GM23338 (cell line): Measurements from ENCODE around the gene TM2D1. TPM values are rescaled to one million over a fixed set of nuclear protein-coding genes. Genes with fewer than 3 reads are reported as not detected.
A peak's percentile ranks its signal among the peaks of the same experiment; 100 is the strongest.

Source experiments
- ATAC-seq: fragments of 200-7000 bp; cut with Tn5 transposase; 3 replicates; pipeline ENCODE4 v1.9.1; 2020
- DNase-seq: peaks from one replicate; pipeline ENCODE4 v3.0.0-alpha.2; 2015; ENCODE audit warnings: low spot score
- H2AFZ ChIP-seq: fragments of 200-600 bp; sonication (generic); 2 replicates; pipeline ENCODE4 v1.8.0; 2016; ENCODE audit warnings: antibody characterized with exemption, mild to moderate bottlenecking, moderate library complexity
- H3F3A ChIP-seq: fragments of 200-600 bp; sonication (generic); replicated peaks from 2 replicates; pipeline ENCODE4 v1.8.0; 2017; ENCODE audit warnings: antibody characterized with exemption, mixed run types, low read depth
- H3K27ac ChIP-seq: fragments of 200-600 bp; sonication (generic); 2 replicates; pipeline ENCODE4 v1.6.1; 2016; ENCODE audit warnings: low read depth
- H3K27me3 ChIP-seq: fragments of 200-600 bp; sonication (generic); 2 replicates; pipeline ENCODE4 v1.8.0; 2016; ENCODE audit warnings: mild to moderate bottlenecking, mixed run types, moderate library complexity; ENCODE audit not compliant: insufficient read depth
- H3K36me3 ChIP-seq: fragments of 200-600 bp; sonication (generic); 2 replicates; pipeline ENCODE4 v1.8.0; 2016; ENCODE audit warnings: mild to moderate bottlenecking; ENCODE audit not compliant: insufficient read depth
- H3K4me1 ChIP-seq: fragments of 200-600 bp; sonication (generic); 2 replicates; pipeline ENCODE4 v1.8.0; 2016; ENCODE audit warnings: mild to moderate bottlenecking, moderate library complexity; ENCODE audit not compliant: insufficient read depth
- H3K4me2 ChIP-seq: fragments of 200-600 bp; sonication (generic); 2 replicates; pipeline ENCODE4 v1.7.1; 2017; ENCODE audit warnings: mixed run types
- H3K4me3 ChIP-seq: fragments of 200-600 bp; sonication (generic); 2 replicates; pipeline ENCODE4 v1.6.1; 2016; ENCODE audit warnings: mixed run types
- H3K79me2 ChIP-seq: fragments of 200-600 bp; sonication (generic); replicated peaks from 2 replicates; pipeline ENCODE4 v1.8.0; 2017; ENCODE audit warnings: mild to moderate bottlenecking; ENCODE audit not compliant: insufficient read depth
- H3K9me2 ChIP-seq: fragments of 200-600 bp; sonication (generic); 2 replicates; pipeline ENCODE4 v1.8.0; 2017; ENCODE audit not compliant: insufficient read depth
- H4K20me1 ChIP-seq: fragments of 200-600 bp; sonication (generic); replicated peaks from 2 replicates; pipeline ENCODE4 v1.8.0; 2017; ENCODE audit warnings: mild to moderate bottlenecking; ENCODE audit not compliant: insufficient read depth
- H3K27ac Mint-ChIP-seq: 2 replicates; pipeline ENCODE4 v1.8.0; 2020; ENCODE audit warnings: inconsistent platforms, mild to moderate bottlenecking, moderate library complexity, mixed read lengths
- H3K27me3 Mint-ChIP-seq: 3 replicates; pipeline ENCODE4 v1.8.0; 2022; ENCODE audit warnings: low read depth, mild to moderate bottlenecking, moderate library complexity, mixed read lengths, inconsistent platforms; ENCODE audit not compliant: insufficient read depth, poor library complexity
- H3K36me3 Mint-ChIP-seq: 3 replicates; pipeline ENCODE4 v1.8.0; 2021; ENCODE audit warnings: low read depth, mild to moderate bottlenecking, inconsistent platforms, moderate library complexity, mixed read lengths
- H3K4me1 Mint-ChIP-seq: 3 replicates; pipeline ENCODE4 v1.8.0; 2020; ENCODE audit warnings: mild to moderate bottlenecking, inconsistent platforms, mixed read lengths
- H3K4me3 Mint-ChIP-seq: 3 replicates; pipeline ENCODE4 v1.8.0; 2021; ENCODE audit warnings: moderate library complexity, mild to moderate bottlenecking, inconsistent platforms, mixed read lengths
- H3K9me3 Mint-ChIP-seq: 3 replicates; pipeline ENCODE4 v1.8.0; 2020; ENCODE audit warnings: moderate library complexity, mild to moderate bottlenecking, inconsistent platforms, mixed read lengths
- CREB1 ChIP-seq: fragments of 250-450 bp; sonication (Bioruptor Pico); IDR thresholded peaks from 2 replicates; pipeline ENCODE4 v1.5.0; 2020; ENCODE audit warnings: low read depth, mild to moderate bottlenecking, moderate library complexity
- CTCF ChIP-seq, 2 experiments: fragments of 200-600 bp in 1 of 2; sonication (generic) in 1 of 2; conservative IDR thresholded peaks; 2 replicates each; pipeline versions ENCODE4 v1.5.1 to v1.6.1; 2016 to 2017; ENCODE audit warnings: antibody characterized with exemption in 2 of 2, low read depth in 2 of 2, mild to moderate bottlenecking in 2 of 2, moderate library complexity in 1 of 2
- JUNB ChIP-seq: IDR thresholded peaks from one replicate; pipeline ENCODE4 v1.6.1; 2016; ENCODE audit warnings: antibody characterized with exemption; ENCODE audit not compliant: unreplicated experiment
- NANOG ChIP-seq: IDR thresholded peaks from 2 replicates; pipeline ENCODE4 v1.6.1; 2016; ENCODE audit warnings: antibody characterized with exemption, borderline replicate concordance
- ZNF331 ChIP-seq: fragments of 250-450 bp; sonication (Bioruptor Pico); IDR thresholded peaks from 2 replicates; pipeline ENCODE4 v1.5.0; 2020; ENCODE audit warnings: low read depth, mild to moderate bottlenecking, moderate library complexity
- ZNF462 ChIP-seq: fragments of 250-450 bp; sonication (Bioruptor Pico); IDR thresholded peaks from 2 replicates; pipeline ENCODE4 v1.5.0; 2020; ENCODE audit warnings: mild to moderate bottlenecking, moderate library complexity
- polyA plus RNA-seq: library from polyadenylated mRNA; unstranded; fragments of >200 nt; fragmentation: Nextera tagmentation; extraction: Ambion mirVana; gene quantifications from 2 replicates; pipeline ENCODE4 v1.2.1, GENCODE V29; 2016
- total RNA-seq: library from RNA; depleted of rRNA; stranded (reverse); fragments of >200 nt; shearing (Covaris generic); gene quantifications from 2 replicates; pipeline ENCODE4 v1.2.3, GENCODE V29; 2014

The TM2D1 gene
- total and polyA plus RNA-seq, 2 experiments from 2014 or later: 46.7 to 47.5 TPM

- peak overlapping the region; percentile 41; the same call in 1 of the 3 replicates for H3K4me3 Mint-ChIP-seq
- Histone ChIP-seq H2AFZ (peak overlapping the region; percentile 60), H3K4me3 (0 out of 2 replicates have a peak overlapping the region, but pooled peaks have one; percentile 11), H3K4me1 (peaks cover 14% of the 10 kb centered on the region), H3K9me2 (no peaks in the 10 kb centered on the region), H3K27ac (0 out of 2 replicates have a peak overlapping the region, but pooled peaks have one; percentile 52), H3K79me2 (no peaks in the 10 kb centered on the region), H3K27me3 (no peaks in the 10 kb centered on the region), H4K20me1 (no peaks in the 10 kb centered on the region), H3F3A (no peaks in the 10 kb centered on the region), H3K4me2 (peak overlapping the region; percentile 50; the same call in 1 of the 2 replicates), H3K36me3 (no peaks in the 10 kb centered on the region)
- peak; percentile 99 for ATAC-seq
- H3K36me3 Mint-ChIP-seq: no peaks in the 10 kb centered on the region
- no peak overlapping the region for H3K27ac Mint-ChIP-seq
- H3K4me1 Mint-ChIP-seq: peaks cover 29% of the 10 kb centered on the region
- DNase-seq: peak; percentile 92
- TF ChIP-seq ZNF331 (0 out of 2 replicates have a peak, but pooled peaks have one; percentile 8), CTCF (conservative IDR thresholded peaks at IDR 0.05; ENCODE audit: low read depth in 2 of 2) (peak; percentile 62 to 83), ZNF462 (CRISPR knock-in tag) (peak; percentile 65; the same call in 1 of the 2 replicates), JUNB (no peak), NANOG (no peak), CREB1 (CRISPR knock-in tag) (peak; percentile 47; the same call in 1 of the 2 replicates)
- no peaks in the 10 kb centered on the region for H3K9me3 Mint-ChIP-seq
- H3K27me3 Mint-ChIP-seq: peaks cover 11% of the 10 kb centered on the region
Observed at GRCh38 chr1:61641578-61642336, 83.2 kb downstream of the TM2D1 start.
